NCI-H82 treated with DMSO at 0.1 percent for 48 hours (cell line): ENCODE data around the gene RNPEP.
"Not testable (repeated sequence)": the region's sequence is repeated elsewhere in the genome, so short reads cannot be mapped to it uniquely, and the experiment has no call there.

Experiments used
- DNase-seq: peaks from one replicate; lab custom pipeline; 2025; ENCODE audit not compliant: unreplicated experiment; lab: John Stamatoyannopoulos, UW

The RNPEP gene

DNA sequence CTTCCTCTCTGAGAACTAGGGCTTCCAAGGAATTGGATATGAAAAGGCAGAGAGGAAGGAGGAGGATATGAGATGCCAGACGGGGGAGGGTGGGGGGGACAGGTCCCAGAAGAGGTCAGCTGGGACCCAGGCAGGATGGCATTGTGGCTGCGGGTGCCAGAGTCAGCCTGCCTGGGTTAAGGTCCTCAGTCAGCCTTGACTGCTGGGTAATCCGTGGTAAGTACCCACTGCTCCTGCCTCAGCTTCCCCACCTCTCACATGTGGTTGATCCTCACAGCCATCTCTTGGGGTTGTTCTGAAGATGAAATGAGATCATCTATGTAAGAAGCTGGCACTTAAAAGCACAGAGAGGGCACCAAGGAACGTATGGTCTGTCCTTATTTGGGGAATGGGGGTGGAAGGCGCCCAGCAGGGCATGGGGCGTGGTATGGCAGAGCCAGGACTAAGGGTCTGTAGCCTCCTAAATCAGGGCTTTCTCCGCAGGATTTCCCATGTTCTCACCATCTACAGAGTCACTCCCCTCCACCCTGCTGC lies 51.8 kb downstream of the RNPEP start:
- DNase-seq: no peak

DNA sequence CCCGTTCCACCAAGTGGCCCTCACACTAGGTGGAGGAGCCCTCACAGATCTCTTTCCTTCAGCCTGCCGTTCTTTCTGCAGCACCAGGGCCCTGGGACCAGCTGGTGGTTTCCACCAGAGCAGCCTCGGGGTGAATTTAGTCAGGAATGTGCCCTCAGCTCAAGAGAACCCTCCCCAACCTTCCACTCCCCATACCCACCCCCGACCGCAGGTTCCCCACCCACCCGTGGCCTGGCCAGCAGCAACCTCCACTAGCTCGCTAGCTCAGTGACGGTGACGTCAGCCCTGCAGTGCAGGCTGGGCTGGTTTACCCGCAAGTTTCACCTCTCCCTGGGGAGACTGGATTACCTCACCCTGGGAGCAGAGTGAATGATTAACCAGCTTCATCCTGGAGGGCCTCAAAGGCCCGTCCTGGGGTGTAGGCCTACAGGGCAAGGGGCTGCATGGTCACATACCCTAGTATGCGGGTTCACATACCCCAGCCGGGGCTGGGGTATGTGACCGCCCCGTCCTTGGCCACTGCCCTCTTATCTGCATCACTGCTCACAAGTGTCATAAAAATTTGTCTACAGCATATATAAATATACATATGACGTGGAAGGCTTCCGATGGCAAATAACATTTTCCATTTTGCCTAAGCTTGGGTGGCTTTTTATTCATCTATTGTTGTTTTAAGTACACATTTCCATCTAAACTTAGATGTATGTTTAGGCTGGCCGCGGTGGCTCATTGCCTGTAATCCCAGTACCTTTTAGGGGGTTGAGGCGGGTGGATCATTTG lies 52.4 kb downstream of the RNPEP start:
- peak; percentile 58 for DNase-seq

GRCh38 chr1:202036595-202037387 lies 54.3 kb downstream of the RNPEP start:
- no peak for DNase-seq

GRCh38 chr1:202037706-202038296 lies 55.4 kb downstream of the RNPEP start:
- no peak for DNase-seq

DNA sequence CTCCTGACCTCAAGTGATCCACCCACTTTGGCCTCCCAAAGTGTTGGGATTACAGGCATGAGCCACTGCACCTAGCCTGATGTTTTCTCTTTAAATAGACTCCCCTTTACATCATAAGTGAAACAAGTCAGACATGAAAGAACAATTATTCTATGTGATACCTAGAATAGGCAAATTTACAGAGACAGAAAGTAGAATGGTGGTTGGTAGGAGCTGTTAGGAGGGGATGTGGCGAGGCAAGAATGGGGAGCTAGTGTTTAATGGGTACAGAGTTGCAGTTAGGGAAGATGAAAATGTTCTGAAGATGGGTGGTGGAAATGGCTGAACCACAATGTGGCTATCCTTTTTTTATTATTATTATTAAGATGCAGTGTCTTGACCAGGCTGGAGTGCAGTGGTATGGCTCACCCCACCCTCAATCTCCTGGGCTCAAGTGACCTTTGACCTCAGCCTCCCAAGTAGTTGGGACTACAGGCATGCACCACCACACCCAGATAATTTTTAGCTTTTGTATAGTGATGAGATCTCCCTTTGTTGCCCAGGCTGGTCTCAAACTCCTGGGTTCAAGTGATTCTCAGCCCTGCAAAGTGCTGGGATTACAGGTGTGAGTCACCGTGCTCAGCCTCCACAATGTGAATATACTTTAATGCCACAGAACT lies 56.4 kb downstream of the RNPEP start:
- no peak for DNase-seq

DNA sequence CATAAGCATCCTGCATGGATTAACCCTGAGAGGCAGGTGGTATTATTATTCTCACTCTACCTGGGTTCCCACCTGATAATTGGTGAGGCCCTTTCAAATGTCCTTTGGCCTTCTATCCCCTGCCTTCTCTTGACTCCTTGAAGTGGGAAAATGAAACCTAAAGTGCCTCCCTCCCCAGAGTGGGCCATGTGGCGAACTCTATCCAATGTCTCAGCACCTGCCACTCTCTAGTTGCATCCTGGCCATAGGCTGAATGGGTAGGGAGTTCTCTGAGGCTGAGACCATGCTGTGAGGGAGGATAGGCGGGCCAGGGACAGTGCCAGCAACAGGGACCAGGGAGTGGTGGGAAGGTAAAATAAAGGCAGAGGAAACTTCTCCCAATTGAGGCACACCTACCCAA lies 63.3 kb downstream of the RNPEP start:
- no peak for DNase-seq

GRCh38 chr1:202046227-202046626 lies 63.8 kb downstream of the RNPEP start:
- no peak for DNase-seq

- no peak for DNase-seq
Observed at GRCh38 chr1:202046748-202047708, 64.6 kb downstream of the RNPEP start.

- no peak for DNase-seq
Observed at GRCh38 chr1:202047977-202048376, 65.5 kb downstream of the RNPEP start.

DNA sequence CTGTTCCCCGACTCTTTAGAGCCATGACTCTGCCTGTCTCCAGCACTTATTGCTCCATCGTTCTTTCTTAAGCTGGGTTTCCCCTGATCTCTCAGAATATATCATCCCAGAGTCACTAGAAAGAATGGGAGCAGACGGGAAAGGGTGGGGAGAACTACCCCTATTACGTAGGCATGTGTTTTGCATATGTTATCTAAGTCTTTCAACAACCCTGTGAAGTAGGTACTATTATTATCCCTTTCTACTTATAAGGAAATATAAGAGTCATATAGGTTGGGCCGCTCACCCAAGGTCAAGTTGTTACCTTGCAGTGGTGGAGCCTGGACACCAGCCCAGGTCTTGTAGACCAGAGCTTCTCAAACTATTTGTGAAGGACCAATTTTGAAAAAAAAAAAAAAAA lies 66.7 kb downstream of the RNPEP start:
- DNase-seq: no peak

GRCh38 chr1:202054094-202054493 lies 71.6 kb downstream of the RNPEP start:
- DNase-seq: no peak

GRCh38 chr1:202054673-202055072 lies 72.2 kb downstream of the RNPEP start:
- DNase-seq: not testable (repeated sequence)
